Esophagus squamous epithelium (tissue), 5 donors: ENCODE results near the gene PRKG1. TPM values are rescaled to one million over a fixed set of nuclear protein-coding genes. Genes with fewer than 3 reads are reported as not detected.

Experiments used
- DNase-seq: peaks from one replicate; lab custom pipeline; 2025; lab: John Stamatoyannopoulos, UW
- H3K27ac ChIP-seq, 4 donors: fragments of 200-600 bp; sonication (generic); one replicate each; pipeline ENCODE4 v1.5.1; 2016 to 2019; ENCODE audit warnings: mild to moderate bottlenecking in 1 of 4
- H3K27me3 ChIP-seq, 4 donors: fragments of 200-600 bp; sonication (generic); 1 replicate in 3 of 4; 2 replicates in 1 of 4; pipeline versions ENCODE4 v1.5.1 to v1.6.0; 2017 to 2021; ENCODE audit warnings: antibody characterized with exemption in 1 of 4
- H3K36me3 ChIP-seq, 3 donors: fragments of 200-600 bp; sonication (generic); one replicate each; pipeline ENCODE4 v1.5.1; 2016 to 2019
- H3K4me1 ChIP-seq, 3 donors: fragments of 200-600 bp; sonication (generic); one replicate each; pipeline ENCODE4 v1.5.1; 2017 to 2019
- H3K4me3 ChIP-seq, 4 donors: fragments of 200-600 bp; sonication (generic); 1 replicate in 3 of 4; 2 replicates in 1 of 4; pipeline ENCODE4 v1.5.1; 2016 to 2019; ENCODE audit warnings: mild to moderate bottlenecking in 2 of 4, moderate library complexity in 1 of 4
- H3K9me3 ChIP-seq, 3 donors: fragments of 200-600 bp; sonication (generic); one replicate each; pipeline ENCODE4 v1.5.1; 2016 to 2019
- CTCF ChIP-seq, 6 experiments: fragments of 450-650 bp in 4 of 6; fragments of 200-600 bp in 2 of 6; sonication (generic) in 2 of 6; IDR thresholded peaks; one replicate each; pipeline ENCODE4 v1.5.1; 2016 to 2019; ENCODE audit warnings: antibody characterized with exemption in 6 of 6, mild to moderate bottlenecking in 4 of 6, moderate library complexity in 4 of 6
- POLR2A ChIP-seq, 4 donors: fragments of 450-650 bp; IDR thresholded peaks; one replicate each; pipeline ENCODE4 v1.6.1; 2017; ENCODE audit warnings: antibody characterized with exemption in 4 of 4, mild to moderate bottlenecking in 4 of 4, moderate library complexity in 3 of 4
- WGBS, 2 donors: methylation state at CpG; one replicate each; pipeline ENCODE4 v1.1.5; 2018; 5-methylcytosine and 5-hydroxymethylcytosine counted together
- intact Hi-C: fragments of 100-400 bp; cut with DNase I; formaldehyde crosslinking; loops from one replicate; pipeline ENCODE4 v1.15.0; 2022
- total RNA-seq, 4 donors: library from RNA; depleted of rRNA; stranded (reverse); fragments of >200 nt; gene quantifications; one replicate each; pipeline ENCODE4 v1.1.0, GENCODE V29; 2016
- donor health status: DM: yes; HTN: yes; CAD: no.

The PRKG1 gene
- total RNA-seq, 4 donors from 2014 or later, result 2.0 to 10.9 (median 3.8) TPM

- H3K27ac ChIP-seq, result no peak overlapping the region
- WGBS, 2 donors, result 52 to 76% methylated on average over 4 of the region's 4 CpGs
- intact Hi-C loops, result no loop called here
- no peak for DNase-seq
- H3K27me3 ChIP-seq, result no peaks in the 10 kb centered on the region
- H3K36me3 ChIP-seq, result no peaks in the 10 kb centered on the region
- no peak overlapping the region for H3K4me3 ChIP-seq
- no peaks in the 10 kb centered on the region for H3K4me1 ChIP-seq
- TF ChIP-seq CTCF (IDR thresholded peaks at IDR 0.05), result no peak
- TF ChIP-seq POLR2A (IDR thresholded peaks at IDR 0.05), result no peak
- H3K9me3 ChIP-seq, result no peaks in the 10 kb centered on the region
Observed at GRCh38 chr10:51617576-51618235, 543.4 kb downstream of the PRKG1 start.

- Histone ChIP-seq H3K27ac (no peak overlapping the region), H3K27me3 (no peaks in the 10 kb centered on the region), H3K9me3 (no peaks in the 10 kb centered on the region), H3K36me3 (no peaks in the 10 kb centered on the region), H3K4me1 (no peaks in the 10 kb centered on the region), H3K4me3 (no peak overlapping the region)
- WGBS, 2 donors, result 29 to 33% methylated on average over 1 of the region's 1 CpG
- intact Hi-C loops, result no loop called here
- TF ChIP-seq CTCF (IDR thresholded peaks at IDR 0.05) (no peak), POLR2A (IDR thresholded peaks at IDR 0.05) (no peak)
- DNase-seq, result no peak
Observed at GRCh38 chr10:51619365-51619764, 545.1 kb downstream of the PRKG1 start.

GRCh38 chr10:51620131-51620530 is 545.8 kb downstream of the PRKG1 start:
- intact Hi-C loops, result no loop called here
- 65 to 84% methylated on average over 1 of the region's 1 CpG for WGBS, 2 donors
- Histone ChIP-seq H3K36me3 (no peaks in the 10 kb centered on the region), H3K9me3 (no peaks in the 10 kb centered on the region), H3K4me1 (no peaks in the 10 kb centered on the region), H3K27me3 (no peaks in the 10 kb centered on the region), H3K4me3 (no peak overlapping the region), H3K27ac (no peak overlapping the region)
- no peak for DNase-seq
- TF ChIP-seq CTCF (IDR thresholded peaks at IDR 0.05) (no peak), POLR2A (IDR thresholded peaks at IDR 0.05) (no peak)

- WGBS, 2 donors, result 80 to 89% methylated on average over 1 of the region's 1 CpG
- intact Hi-C loops, result no loop called here
- no peaks in the 10 kb centered on the region for H3K4me1 ChIP-seq
- H3K4me3 ChIP-seq, result no peak overlapping the region
- no peak for TF ChIP-seq CTCF (IDR thresholded peaks at IDR 0.05)
- no peak for TF ChIP-seq POLR2A (IDR thresholded peaks at IDR 0.05)
- no peak for DNase-seq
- H3K27ac ChIP-seq, result no peak overlapping the region
- no peaks in the 10 kb centered on the region for H3K27me3 ChIP-seq
- no peaks in the 10 kb centered on the region for H3K36me3 ChIP-seq
- no peaks in the 10 kb centered on the region for H3K9me3 ChIP-seq
Observed at GRCh38 chr10:51624013-51624412, 549.7 kb downstream of the PRKG1 start.

GRCh38 chr10:51629934-51630639 is 555.8 kb downstream of the PRKG1 start:
- 66 to 74% methylated on average over 10 to 11 of the region's 11 CpGs for WGBS, 2 donors
- Histone ChIP-seq H3K36me3 (no peaks in the 10 kb centered on the region), H3K27me3 (no peaks in the 10 kb centered on the region), H3K9me3 (no peaks in the 10 kb centered on the region), H3K27ac (no peak overlapping the region), H3K4me3 (no peak overlapping the region), H3K4me1 (no peaks in the 10 kb centered on the region)
- no peak for DNase-seq
- intact Hi-C loops, result no loop called here
- TF ChIP-seq CTCF (IDR thresholded peaks at IDR 0.05) (no peak), POLR2A (IDR thresholded peaks at IDR 0.05) (no peak)
